ENCODE measurements around the gene FAM228B. TPM values are rescaled to one million over a fixed set of nuclear protein-coding genes. Genes with fewer than 3 reads are reported as not detected.

FAM228B gene
- total RNA-seq, 1 experiment from 2014 or later: 16.8 TPM

GRCh38 chr2:24153478-24153877 lies 30.2 kb downstream of the FAM228B start:
- H2AFZ ChIP-seq: no peak overlapping the region
- H3K4me2 ChIP-seq: no peak overlapping the region
- no peaks in the 10 kb centered on the region for H4K20me1 ChIP-seq (ENCODE audit: insufficient read depth)
- H3F3A ChIP-seq (ENCODE audit: insufficient read depth, low read depth): no peaks in the 10 kb centered on the region
- BruUV-seq (replicated peaks): no TSS peak
- TF ChIP-seq EZH2 (IDR thresholded peaks at IDR 0.05; ENCODE audit: low read depth): no peak
- TF ChIP-seq, protein P1, sequence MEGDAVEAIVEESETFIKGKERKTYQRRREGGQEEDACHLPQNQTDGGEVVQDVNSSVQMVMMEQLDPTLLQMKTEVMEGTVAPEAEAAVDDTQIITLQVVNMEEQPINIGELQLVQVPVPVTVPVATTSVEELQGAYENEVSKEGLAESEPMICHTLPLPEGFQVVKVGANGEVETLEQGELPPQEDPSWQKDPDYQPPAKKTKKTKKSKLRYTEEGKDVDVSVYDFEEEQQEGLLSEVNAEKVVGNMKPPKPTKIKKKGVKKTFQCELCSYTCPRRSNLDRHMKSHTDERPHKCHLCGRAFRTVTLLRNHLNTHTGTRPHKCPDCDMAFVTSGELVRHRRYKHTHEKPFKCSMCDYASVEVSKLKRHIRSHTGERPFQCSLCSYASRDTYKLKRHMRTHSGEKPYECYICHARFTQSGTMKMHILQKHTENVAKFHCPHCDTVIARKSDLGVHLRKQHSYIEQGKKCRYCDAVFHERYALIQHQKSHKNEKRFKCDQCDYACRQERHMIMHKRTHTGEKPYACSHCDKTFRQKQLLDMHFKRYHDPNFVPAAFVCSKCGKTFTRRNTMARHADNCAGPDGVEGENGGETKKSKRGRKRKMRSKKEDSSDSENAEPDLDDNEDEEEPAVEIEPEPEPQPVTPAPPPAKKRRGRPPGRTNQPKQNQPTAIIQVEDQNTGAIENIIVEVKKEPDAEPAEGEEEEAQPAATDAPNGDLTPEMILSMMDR (conservative IDR thresholded peaks at IDR 0.05): no peak
- no peak overlapping the region for H3K27ac ChIP-seq
- H3K79me2 ChIP-seq (ENCODE audit: low read depth): no peaks in the 10 kb centered on the region
- no peak for DNase-seq
- POLR2A ChIA-PET (ENCODE audit: unreplicated experiment): no interaction called here
- no peaks in the 10 kb centered on the region for H3K9me3 ChIP-seq (ENCODE audit: insufficient read depth, low read depth)
- intact Hi-C loops (cut with micrococcal nuclease; ENCODE audit: unreplicated experiment): no loop called here
- no peaks in the 10 kb centered on the region for H3K4me1 ChIP-seq (replicated peaks; ENCODE audit: insufficient read depth)
- no peaks in the 10 kb centered on the region for H3K27me3 ChIP-seq (ENCODE audit: insufficient read depth, low read depth)
- no peaks in the 10 kb centered on the region for H3K36me3 ChIP-seq (ENCODE audit: low read depth)
- H3K4me3 ChIP-seq: no peak overlapping the region
- no peaks in the 10 kb centered on the region for H3K9me2 ChIP-seq (ENCODE audit: insufficient read depth)
- CTCF ChIA-PET: no interaction called here

DNA sequence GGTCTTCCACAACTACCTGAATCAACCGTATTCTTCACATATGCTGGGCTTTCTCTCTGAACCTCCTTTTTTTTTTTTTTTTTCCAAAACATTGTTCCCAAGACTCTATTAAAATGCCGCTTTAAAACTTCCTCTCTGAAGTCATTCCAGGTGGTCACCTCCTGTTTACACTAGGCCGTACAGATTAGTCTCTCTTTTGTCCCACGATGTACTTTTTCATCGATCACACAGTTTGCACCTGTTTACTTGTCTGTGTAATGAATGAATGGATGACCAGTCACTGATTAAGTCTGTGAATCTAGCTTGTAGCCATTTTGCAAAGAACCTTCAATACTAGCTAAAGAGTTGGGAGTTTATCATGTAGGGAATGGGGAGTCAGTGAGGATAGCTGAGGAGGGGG lies 34.9 kb downstream of the FAM228B start:
- Histone ChIP-seq H3K9me2 (ENCODE audit: insufficient read depth) (no peaks in the 10 kb centered on the region), H3K27ac (no peak overlapping the region), H3K27me3 (ENCODE audit: insufficient read depth, low read depth) (no peaks in the 10 kb centered on the region), H3K79me2 (ENCODE audit: low read depth) (no peaks in the 10 kb centered on the region), H4K20me1 (ENCODE audit: insufficient read depth) (no peaks in the 10 kb centered on the region), H3K9me3 (ENCODE audit: insufficient read depth, low read depth) (no peaks in the 10 kb centered on the region; the same call in 1 of the 2 replicates), H2AFZ (no peak overlapping the region), H3K4me1 (replicated peaks; ENCODE audit: insufficient read depth) (no peaks in the 10 kb centered on the region), H3K4me3 (no peak overlapping the region), H3F3A (ENCODE audit: insufficient read depth, low read depth) (no peaks in the 10 kb centered on the region), H3K36me3 (ENCODE audit: low read depth) (no peaks in the 10 kb centered on the region), H3K4me2 (no peak overlapping the region)
- no peak for DNase-seq
- no TSS peak for BruUV-seq (replicated peaks)
- ChIA-PET CTCF (interaction anchor here (0.6 kb wide), 1 partner anchor 36 kb away, joined by 3 read pairs; no protein-coding TSS in a partner anchor), POLR2A (ENCODE audit: unreplicated experiment) (no interaction called here)
- TF ChIP-seq EZH2 (IDR thresholded peaks at IDR 0.05; ENCODE audit: low read depth): no peak
- TF ChIP-seq, protein P1 (conservative IDR thresholded peaks at IDR 0.05): no peak
- intact Hi-C loops (cut with micrococcal nuclease; ENCODE audit: unreplicated experiment): no loop called here

GRCh38 chr2:24159708-24160107 lies 36.4 kb downstream of the FAM228B start:
- no TSS peak for BruUV-seq (replicated peaks)
- ChIA-PET CTCF (no interaction called here), POLR2A (ENCODE audit: unreplicated experiment) (interaction anchor here (0.7 kb wide), 1 partner anchor 49 kb away, joined by 4 read pairs; no protein-coding TSS in a partner anchor)
- no peaks in the 10 kb centered on the region for H4K20me1 ChIP-seq (ENCODE audit: insufficient read depth)
- no peaks in the 10 kb centered on the region for H3K9me2 ChIP-seq (ENCODE audit: insufficient read depth)
- DNase-seq: no peak
- no peak overlapping the region for H3K27ac ChIP-seq
- H3K4me1 ChIP-seq (replicated peaks; ENCODE audit: insufficient read depth): no peaks in the 10 kb centered on the region
- no peaks in the 10 kb centered on the region for H3K79me2 ChIP-seq (ENCODE audit: low read depth)
- no peak overlapping the region for H3K4me2 ChIP-seq
- no peaks in the 10 kb centered on the region for H3F3A ChIP-seq (ENCODE audit: insufficient read depth, low read depth)
- H3K4me3 ChIP-seq: no peak overlapping the region
- TF ChIP-seq, protein P1 (conservative IDR thresholded peaks at IDR 0.05): no peak
- TF ChIP-seq EZH2 (IDR thresholded peaks at IDR 0.05; ENCODE audit: low read depth): no peak
- no peak overlapping the region for H2AFZ ChIP-seq
- no peaks in the 10 kb centered on the region for H3K36me3 ChIP-seq (ENCODE audit: low read depth)
- intact Hi-C loops (cut with micrococcal nuclease; ENCODE audit: unreplicated experiment): no loop called here
- H3K27me3 ChIP-seq (ENCODE audit: insufficient read depth, low read depth): no peaks in the 10 kb centered on the region
- H3K9me3 ChIP-seq (ENCODE audit: insufficient read depth, low read depth): no peaks in the 10 kb centered on the region; the same call in 1 of the 2 replicates

Measured in PC-9 (cell line).